Fibroblast of lung (primary cell): ENCODE results near the gene UNC119B. TPM values are rescaled to one million over a fixed set of nuclear protein-coding genes. Genes with fewer than 3 reads are reported as not detected.

Source experiments
- DNase-seq, 2 donors: peaks; one replicate each; pipeline versions ENCODE4 v3.0.0 to v3.0.0-alpha.2; 2010; ENCODE audit warnings: low read depth in 2 of 2
- H2AFZ ChIP-seq: 2 replicates; pipeline ENCODE4 v1.5.1; 2012; ENCODE audit warnings: low read length, control low read depth, inconsistent platforms
- H3K27ac ChIP-seq: 2 replicates; pipeline ENCODE4 v1.5.1; 2011; ENCODE audit warnings: low read length, control low read depth; ENCODE audit not compliant: insufficient read depth
- H3K27me3 ChIP-seq: 2 replicates; pipeline ENCODE4 v1.5.1; 2011; ENCODE audit warnings: mild to moderate bottlenecking, low read length; ENCODE audit not compliant: control insufficient read depth, insufficient read depth
- H3K36me3 ChIP-seq: 2 replicates; pipeline ENCODE4 v1.5.1; 2011; ENCODE audit warnings: low read length; ENCODE audit not compliant: control insufficient read depth, insufficient read depth
- H3K4me1 ChIP-seq: 2 replicates; pipeline ENCODE4 v1.5.1; 2011; ENCODE audit warnings: low read length; ENCODE audit not compliant: control insufficient read depth, insufficient read depth; ENCODE audit errors: extremely low read depth
- H3K4me2 ChIP-seq: 2 replicates; pipeline ENCODE4 v1.5.1; 2011; ENCODE audit warnings: low read length, control low read depth; ENCODE audit not compliant: insufficient read depth; ENCODE audit errors: extremely low read depth
- H3K4me3 ChIP-seq, 4 experiments: fragments of 200-600 bp in 1 of 4; sonication (generic) in 1 of 4; replicated peaks in 1 of 4; 2 replicates each; pipeline ENCODE4 v1.5.1; 2011 to 2016; ENCODE audit warnings: low read length in 4 of 4, low read depth in 3 of 4, mild to moderate bottlenecking in 3 of 4, control low read depth in 2 of 4, inconsistent platforms in 1 of 4, mixed read lengths in 1 of 4; ENCODE audit not compliant: insufficient read depth in 1 of 4; ENCODE audit errors: control extremely low read depth in 1 of 4
- H3K79me2 ChIP-seq: 2 replicates; pipeline ENCODE4 v1.5.1; 2012; ENCODE audit warnings: mild to moderate bottlenecking, low read length, inconsistent platforms; ENCODE audit not compliant: control insufficient read depth, insufficient read depth
- H3K9ac ChIP-seq: 2 replicates; pipeline ENCODE4 v1.5.1; 2011; ENCODE audit warnings: mild to moderate bottlenecking, low read length, control low read depth; ENCODE audit not compliant: insufficient read depth
- H3K9me3 ChIP-seq: 2 replicates; pipeline ENCODE4 v1.5.1; 2012; ENCODE audit warnings: low read depth, low read length; ENCODE audit not compliant: control insufficient read depth, insufficient read depth
- H4K20me1 ChIP-seq: 2 replicates; pipeline ENCODE4 v1.5.1; 2011; ENCODE audit warnings: low read length; ENCODE audit not compliant: control insufficient read depth, insufficient read depth; ENCODE audit errors: extremely low read depth
- EZH2 ChIP-seq: IDR thresholded peaks from 2 replicates; pipeline ENCODE4 v1.5.1; 2012; ENCODE audit warnings: low read length, control low read depth, mild to moderate bottlenecking; ENCODE audit errors: missing control alignments
- polyA plus RNA-seq, 2 donors: library from polyadenylated mRNA; depleted of rRNA in 1 of 2; stranded (reverse) in 1 of 2; unstranded in 1 of 2; fragments of >200 nt; gene quantifications; 2 replicates each; pipeline ENCODE4 v1.2.1, GENCODE V29; 2011 to 2012; ENCODE audit warnings: missing spikeins in 1 of 2
- total RNA-seq: library from RNA; depleted of rRNA; stranded (reverse); fragments of >200 nt; gene quantifications from 2 replicates; pipeline ENCODE4 v1.2.1, GENCODE V29; 2014
- TF ChIP-seq, protein P1 (sequence below), 2 donors: IDR thresholded peaks in 1 of 2; conservative IDR thresholded peaks in 1 of 2; 1 replicate in 1 of 2; 2 replicates in 1 of 2; pipeline ENCODE4 v1.5.1; 2011 to 2012; ENCODE audit warnings: low read length in 2 of 2, control low read depth in 1 of 2, inconsistent platforms in 1 of 2, low read depth in 1 of 2, mild to moderate bottlenecking in 1 of 2

Gene UNC119B
- total and polyA plus RNA-seq, 2 donors (not counting 1 experiment from before 2014, with no cell fraction given): 29.1 to 31.2 TPM

DNA sequence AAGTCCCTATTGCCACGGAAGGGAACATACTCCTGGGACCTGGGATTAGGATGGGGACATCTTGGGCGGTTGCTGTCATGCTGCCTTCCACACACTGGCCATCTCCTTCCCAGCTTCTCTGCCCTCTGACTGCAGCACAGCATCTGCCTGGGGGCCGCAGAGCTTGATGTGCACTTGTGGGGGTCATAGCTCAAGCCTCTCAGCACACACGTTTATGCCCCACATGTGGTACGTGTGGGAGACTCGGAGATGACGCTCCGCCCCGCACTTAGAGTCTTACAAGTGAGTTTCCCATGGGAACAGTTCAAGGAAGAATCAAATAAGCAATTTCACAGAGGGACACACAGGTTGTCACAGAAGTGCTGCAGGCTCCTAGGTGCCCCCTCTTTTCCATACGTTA lies 24.0 kb downstream of the UNC119B start:
- Histone ChIP-seq H3K27ac (no peak overlapping the region), H3K27me3 (no peaks in the 10 kb centered on the region), H3K4me3 (no peak overlapping the region), H4K20me1 (no peaks in the 10 kb centered on the region), H3K4me1 (no peaks in the 10 kb centered on the region), H3K36me3 (no peaks in the 10 kb centered on the region), H3K9ac (no peak overlapping the region), H2AFZ (no peak overlapping the region), H3K9me3 (no peaks in the 10 kb centered on the region), H3K79me2 (no peaks in the 10 kb centered on the region), H3K4me2 (no peak overlapping the region)
- DNase-seq: no peak
- no peak for TF ChIP-seq EZH2
- TF ChIP-seq, protein P1, sequence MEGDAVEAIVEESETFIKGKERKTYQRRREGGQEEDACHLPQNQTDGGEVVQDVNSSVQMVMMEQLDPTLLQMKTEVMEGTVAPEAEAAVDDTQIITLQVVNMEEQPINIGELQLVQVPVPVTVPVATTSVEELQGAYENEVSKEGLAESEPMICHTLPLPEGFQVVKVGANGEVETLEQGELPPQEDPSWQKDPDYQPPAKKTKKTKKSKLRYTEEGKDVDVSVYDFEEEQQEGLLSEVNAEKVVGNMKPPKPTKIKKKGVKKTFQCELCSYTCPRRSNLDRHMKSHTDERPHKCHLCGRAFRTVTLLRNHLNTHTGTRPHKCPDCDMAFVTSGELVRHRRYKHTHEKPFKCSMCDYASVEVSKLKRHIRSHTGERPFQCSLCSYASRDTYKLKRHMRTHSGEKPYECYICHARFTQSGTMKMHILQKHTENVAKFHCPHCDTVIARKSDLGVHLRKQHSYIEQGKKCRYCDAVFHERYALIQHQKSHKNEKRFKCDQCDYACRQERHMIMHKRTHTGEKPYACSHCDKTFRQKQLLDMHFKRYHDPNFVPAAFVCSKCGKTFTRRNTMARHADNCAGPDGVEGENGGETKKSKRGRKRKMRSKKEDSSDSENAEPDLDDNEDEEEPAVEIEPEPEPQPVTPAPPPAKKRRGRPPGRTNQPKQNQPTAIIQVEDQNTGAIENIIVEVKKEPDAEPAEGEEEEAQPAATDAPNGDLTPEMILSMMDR (conservative IDR thresholded peaks at IDR 0.05 in 1 of 2, IDR thresholded peaks at IDR 0.05 in 1 of 2; ENCODE audit: low read depth in 1 of 2, low read length in 2 of 2): no peak

DNA sequence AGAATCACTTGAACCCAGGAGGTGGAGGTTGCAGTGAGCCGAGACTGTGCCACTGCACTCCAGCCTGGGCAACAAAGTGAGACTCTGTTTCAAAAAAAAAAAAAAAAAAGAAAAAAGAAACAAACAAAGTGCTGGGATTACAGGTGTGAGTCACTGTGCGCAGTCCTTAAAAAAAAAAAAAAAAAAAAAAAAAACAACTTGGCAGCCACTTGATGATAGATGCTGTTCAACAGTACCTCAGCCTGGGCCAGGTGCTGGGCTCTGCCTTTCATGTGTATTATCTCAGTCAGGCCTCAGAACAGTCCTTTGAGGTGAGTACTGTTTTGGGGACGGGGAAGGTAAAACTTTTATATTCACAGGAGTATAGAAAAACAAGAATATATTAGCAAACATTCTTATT lies 24.9 kb downstream of the UNC119B start:
- TF ChIP-seq EZH2: no peak
- TF ChIP-seq, protein P1 (conservative IDR thresholded peaks at IDR 0.05 in 1 of 2, IDR thresholded peaks at IDR 0.05 in 1 of 2; ENCODE audit: low read depth in 1 of 2, low read length in 2 of 2): no peak
- Histone ChIP-seq H3K27me3 (no peaks in the 10 kb centered on the region), H2AFZ (no peak overlapping the region), H3K9ac (no peak overlapping the region), H3K4me3 (no peak overlapping the region), H4K20me1 (no peaks in the 10 kb centered on the region), H3K4me1 (no peaks in the 10 kb centered on the region), H3K27ac (no peak overlapping the region), H3K36me3 (no peaks in the 10 kb centered on the region), H3K9me3 (no peaks in the 10 kb centered on the region), H3K79me2 (no peaks in the 10 kb centered on the region), H3K4me2 (no peak overlapping the region)
- no peak for DNase-seq

DNA sequence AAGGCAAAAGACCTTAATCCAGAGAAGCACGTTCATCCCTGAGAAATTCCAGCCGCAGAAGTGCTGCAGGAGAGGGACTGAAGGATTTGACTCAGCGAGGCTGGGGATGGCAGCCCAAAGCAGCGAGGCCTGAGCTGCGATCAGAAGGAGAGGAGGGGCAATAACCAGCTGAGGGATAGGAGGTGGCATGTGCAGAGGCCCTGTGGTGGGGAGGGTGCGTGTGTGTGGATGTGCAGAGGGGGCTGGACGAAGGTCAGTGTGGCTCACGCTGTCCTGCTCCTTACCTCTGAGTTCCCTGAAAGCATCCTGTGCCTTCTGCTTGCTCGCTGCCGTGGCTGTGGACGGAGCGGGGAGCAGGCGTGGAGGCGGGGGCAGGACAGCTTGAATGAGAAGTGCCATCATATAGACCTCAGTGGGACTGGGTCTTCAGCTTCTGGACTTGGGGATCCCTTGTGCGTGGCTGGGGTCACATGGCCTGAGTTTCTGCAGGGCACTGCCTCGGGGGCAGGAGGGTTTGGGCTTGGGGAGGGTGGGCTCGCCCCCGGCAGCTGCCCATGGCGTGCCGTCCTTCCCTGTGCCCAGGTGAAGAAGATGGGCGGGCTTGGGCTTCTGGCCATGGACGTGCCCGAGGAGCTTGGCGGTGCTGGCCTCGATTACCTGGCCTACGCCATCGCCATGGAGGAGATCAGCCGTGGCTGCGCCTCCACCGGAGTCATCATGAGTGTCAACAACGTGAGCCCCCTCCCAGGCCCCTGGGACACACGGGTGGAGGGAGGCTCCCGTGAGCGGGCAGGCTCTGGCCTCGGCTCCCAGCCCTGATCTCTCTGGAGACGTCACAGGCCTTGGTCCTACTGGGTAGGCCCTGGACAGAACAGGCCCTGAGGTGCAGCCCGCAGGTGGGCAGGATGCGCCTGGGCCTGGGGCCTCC lies 26.4 kb downstream of the UNC119B start:
- Histone ChIP-seq H4K20me1 (no peaks in the 10 kb centered on the region), H3K79me2 (no peaks in the 10 kb centered on the region), H3K4me3 (no peak overlapping the region), H3K27ac (no peak overlapping the region), H3K27me3 (no peaks in the 10 kb centered on the region), H3K4me2 (no peak overlapping the region), H3K4me1 (no peaks in the 10 kb centered on the region), H3K9ac (no peak overlapping the region), H3K36me3 (no peaks in the 10 kb centered on the region), H3K9me3 (no peaks in the 10 kb centered on the region), H2AFZ (no peak overlapping the region)
- no peak for DNase-seq
- TF ChIP-seq EZH2: no peak
- TF ChIP-seq, protein P1 (conservative IDR thresholded peaks at IDR 0.05 in 1 of 2, IDR thresholded peaks at IDR 0.05 in 1 of 2; ENCODE audit: low read depth in 1 of 2, low read length in 2 of 2): no peak
